SKM-1 (cell line): ENCODE measurements around the gene PAPSS2.

Experiments used
- DNase-seq: peaks from one replicate; lab custom pipeline; 2025; ENCODE audit not compliant: unreplicated experiment; lab: John Stamatoyannopoulos, UW

The PAPSS2 gene

GRCh38 chr10:87669752-87670151 is 10.1 kb downstream of the PAPSS2 start:
- DNase-seq: no peak

- no peak for DNase-seq
Observed at GRCh38 chr10:87670586-87670985, 10.9 kb downstream of the PAPSS2 start.

- no peak for DNase-seq
Observed at GRCh38 chr10:87671139-87671815, 11.6 kb downstream of the PAPSS2 start.

GRCh38 chr10:87672551-87672950 is 12.9 kb downstream of the PAPSS2 start:
- no peak for DNase-seq

GRCh38 chr10:87674943-87675342 is 15.3 kb downstream of the PAPSS2 start:
- DNase-seq: no peak

- no peak for DNase-seq
Observed at GRCh38 chr10:87675396-87676376, 16.0 kb downstream of the PAPSS2 start.

GRCh38 chr10:87677595-87677994 is 17.9 kb downstream of the PAPSS2 start:
- no peak for DNase-seq

GRCh38 chr10:87678302-87678701 is 18.6 kb downstream of the PAPSS2 start:
- DNase-seq: no peak

GRCh38 chr10:87683356-87683755 is 23.7 kb downstream of the PAPSS2 start:
- no peak for DNase-seq

GRCh38 chr10:87684001-87684638 is 24.4 kb downstream of the PAPSS2 start:
- no peak for DNase-seq

- no peak for DNase-seq
Observed at GRCh38 chr10:87685832-87686574, 26.3 kb downstream of the PAPSS2 start.

- DNase-seq: no peak
Observed at GRCh38 chr10:87691506-87692070, 31.9 kb downstream of the PAPSS2 start.

- no peak for DNase-seq
Observed at GRCh38 chr10:87692956-87693484, 33.3 kb downstream of the PAPSS2 start.

- DNase-seq: no peak
Observed at GRCh38 chr10:87694011-87694794, 34.5 kb downstream of the PAPSS2 start.

GRCh38 chr10:87695074-87695473 is 35.4 kb downstream of the PAPSS2 start:
- no peak for DNase-seq

- no peak for DNase-seq
Observed at GRCh38 chr10:87696922-87697745, 37.5 kb downstream of the PAPSS2 start.

GRCh38 chr10:87700031-87700796 is 40.5 kb downstream of the PAPSS2 start:
- no peak for DNase-seq
